Lower lobe of right lung (tissue), 2 donors: Measurements from ENCODE around the gene TSKS. TPM values are rescaled to one million over a fixed set of nuclear protein-coding genes. Genes with fewer than 3 reads are reported as not detected.
A peak's percentile ranks its signal among the peaks of the same experiment; 100 is the strongest.

Experiments used
- ATAC-seq, 2 donors: fragments of 200-7000 bp; cut with Tn5 transposase; one replicate each; pipeline ENCODE4 v1.9.1; 2020 to 2022; ENCODE audit warnings: mild to moderate bottlenecking in 2 of 2, moderate library complexity in 2 of 2
- DNase-seq: peaks from one replicate; pipeline ENCODE4 v3.0.0-alpha.2; 2020
- H3K27ac ChIP-seq: fragments of 200-600 bp; one replicate; pipeline ENCODE4 v1.8.0; 2022
- H3K27me3 ChIP-seq: fragments of 200-600 bp; one replicate; pipeline ENCODE4 v1.8.0; 2022; ENCODE audit warnings: low read depth
- H3K36me3 ChIP-seq: fragments of 200-600 bp; one replicate; pipeline ENCODE4 v1.8.0; 2022; ENCODE audit warnings: mild to moderate bottlenecking
- H3K4me1 ChIP-seq: fragments of 200-600 bp; one replicate; pipeline ENCODE4 v1.8.0; 2022
- H3K4me3 ChIP-seq: fragments of 200-600 bp; one replicate; pipeline ENCODE4 v1.8.0; 2022; ENCODE audit warnings: mild to moderate bottlenecking
- H3K9me3 ChIP-seq: fragments of 200-600 bp; one replicate; pipeline ENCODE4 v1.8.0; 2022
- intact Hi-C: fragments of 100-400 bp; cut with DNase I; formaldehyde crosslinking; loops from one replicate; pipeline ENCODE4 v1.11.0; 2022
- total RNA-seq: library from RNA; stranded (reverse); fragmentation: NEBNext Ultra II Directional; extraction: Animal tissue kit (Norgen Biotek cat#: 25700); gene quantifications from one replicate; pipeline ENCODE4 v1.2.1, GENCODE V29; 2021
- TF ChIP-seq, protein P1 (sequence below): fragments of 200-600 bp; IDR thresholded peaks from one replicate; pipeline ENCODE4 v1.8.0; 2022; ENCODE audit warnings: antibody characterized with exemption, mild to moderate bottlenecking
- donor health status: DM: no; HTN: yes; CAD: no; lungs with severe emphysema.

The TSKS gene
- total RNA-seq, 1 donor from 2014 or later: 1.2 TPM

DNA sequence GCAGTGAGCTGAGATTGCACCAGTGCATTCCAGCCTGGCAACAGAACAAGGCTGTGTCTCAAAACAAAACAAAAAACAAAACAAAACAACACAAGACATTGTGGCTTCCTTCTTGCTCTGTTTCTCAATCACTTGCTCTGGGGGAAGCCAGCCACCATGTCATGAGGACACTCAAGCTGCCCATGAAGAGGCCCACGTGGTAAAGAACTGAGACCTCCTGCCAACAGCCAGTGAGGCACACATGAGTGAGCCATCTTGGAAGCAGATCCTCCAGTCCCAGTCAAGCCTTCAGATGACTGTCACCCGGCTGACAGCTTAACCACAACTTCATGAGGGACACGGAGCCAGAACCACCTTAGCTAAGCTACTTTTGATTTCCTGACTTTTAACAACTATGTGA, 47.0 kb downstream of the TSKS start:
- Histone ChIP-seq H3K36me3 (no peaks in the 10 kb centered on the region), H3K4me1 (peaks cover 5% of the 10 kb centered on the region), H3K4me3 (no peak overlapping the region), H3K9me3 (no peaks in the 10 kb centered on the region), H3K27me3 (no peaks in the 10 kb centered on the region), H3K27ac (no peak overlapping the region)
- no peak for DNase-seq
- intact Hi-C loops: no loop called here
- TF ChIP-seq, protein P1, sequence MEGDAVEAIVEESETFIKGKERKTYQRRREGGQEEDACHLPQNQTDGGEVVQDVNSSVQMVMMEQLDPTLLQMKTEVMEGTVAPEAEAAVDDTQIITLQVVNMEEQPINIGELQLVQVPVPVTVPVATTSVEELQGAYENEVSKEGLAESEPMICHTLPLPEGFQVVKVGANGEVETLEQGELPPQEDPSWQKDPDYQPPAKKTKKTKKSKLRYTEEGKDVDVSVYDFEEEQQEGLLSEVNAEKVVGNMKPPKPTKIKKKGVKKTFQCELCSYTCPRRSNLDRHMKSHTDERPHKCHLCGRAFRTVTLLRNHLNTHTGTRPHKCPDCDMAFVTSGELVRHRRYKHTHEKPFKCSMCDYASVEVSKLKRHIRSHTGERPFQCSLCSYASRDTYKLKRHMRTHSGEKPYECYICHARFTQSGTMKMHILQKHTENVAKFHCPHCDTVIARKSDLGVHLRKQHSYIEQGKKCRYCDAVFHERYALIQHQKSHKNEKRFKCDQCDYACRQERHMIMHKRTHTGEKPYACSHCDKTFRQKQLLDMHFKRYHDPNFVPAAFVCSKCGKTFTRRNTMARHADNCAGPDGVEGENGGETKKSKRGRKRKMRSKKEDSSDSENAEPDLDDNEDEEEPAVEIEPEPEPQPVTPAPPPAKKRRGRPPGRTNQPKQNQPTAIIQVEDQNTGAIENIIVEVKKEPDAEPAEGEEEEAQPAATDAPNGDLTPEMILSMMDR: no peak
- ATAC-seq: no peak

DNA sequence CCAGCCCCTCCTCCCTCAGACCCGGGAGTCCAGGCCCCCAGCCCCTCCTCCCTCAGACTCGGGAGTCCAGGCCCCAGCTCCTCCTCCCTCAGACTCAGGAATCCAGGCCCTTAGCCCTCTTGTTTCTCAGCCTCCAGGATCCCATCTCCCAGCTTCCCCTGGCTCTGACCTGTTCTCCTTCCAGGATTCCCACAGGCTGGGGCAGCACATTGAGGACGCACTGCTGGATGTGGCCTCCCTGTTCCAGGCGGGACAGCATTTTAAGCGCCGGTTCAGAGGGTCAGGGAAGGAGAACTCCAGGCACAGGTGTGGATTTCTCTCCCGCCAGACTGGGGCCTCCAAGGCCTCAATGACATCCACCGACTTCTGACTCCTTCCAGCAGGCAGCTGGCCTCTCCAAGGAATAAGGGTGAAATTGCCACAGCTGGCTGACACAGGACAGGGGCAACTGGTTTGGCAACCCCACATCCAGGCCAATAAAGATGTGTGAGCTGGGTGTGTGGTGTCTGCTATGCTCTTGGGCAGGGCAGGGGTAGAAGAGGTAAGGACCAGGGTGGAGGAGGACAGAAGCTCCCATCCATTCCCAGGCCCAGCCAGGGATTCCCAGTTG, 49.8 kb downstream of the TSKS start:
- Histone ChIP-seq H3K27me3 (no peaks in the 10 kb centered on the region), H3K4me1 (peaks cover 4% of the 10 kb centered on the region), H3K27ac (no peak overlapping the region), H3K4me3 (no peak overlapping the region), H3K9me3 (no peaks in the 10 kb centered on the region), H3K36me3 (no peaks in the 10 kb centered on the region)
- ATAC-seq: no peak
- TF ChIP-seq, protein P1: no peak
- intact Hi-C loops: no loop called here
- no peak for DNase-seq

DNA sequence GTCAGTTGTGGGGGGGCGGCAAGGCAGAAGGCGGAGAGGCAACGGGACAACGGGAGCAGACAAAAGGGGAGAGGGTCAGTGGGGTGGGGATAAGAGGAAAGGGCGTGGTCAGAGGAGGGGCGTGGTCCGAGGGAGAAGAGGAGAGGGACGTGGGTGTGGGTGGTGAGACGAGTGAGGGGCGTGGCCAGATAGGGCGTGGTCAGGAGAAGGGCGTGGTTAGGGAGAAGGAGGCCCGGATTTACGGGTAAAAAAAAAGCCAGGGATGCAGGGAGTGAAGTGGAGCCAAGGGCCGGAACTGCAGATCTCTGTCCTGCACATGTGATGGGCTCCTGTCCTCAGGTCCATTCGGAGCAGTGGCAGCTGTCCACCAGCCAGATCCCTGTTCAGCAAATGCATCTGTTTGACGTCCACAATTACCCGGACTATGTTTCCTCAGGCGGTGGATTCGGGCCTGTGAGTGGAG, 50.7 kb downstream of the TSKS start:
- Histone ChIP-seq H3K27me3 (no peaks in the 10 kb centered on the region), H3K4me3 (no peak overlapping the region), H3K27ac (no peak overlapping the region), H3K4me1 (no peaks in the 10 kb centered on the region), H3K36me3 (no peaks in the 10 kb centered on the region), H3K9me3 (no peaks in the 10 kb centered on the region)
- TF ChIP-seq, protein P1: no peak
- intact Hi-C loops: no loop called here
- ATAC-seq: peak in 1 of 2 donors; percentile 26
- no peak for DNase-seq

DNA sequence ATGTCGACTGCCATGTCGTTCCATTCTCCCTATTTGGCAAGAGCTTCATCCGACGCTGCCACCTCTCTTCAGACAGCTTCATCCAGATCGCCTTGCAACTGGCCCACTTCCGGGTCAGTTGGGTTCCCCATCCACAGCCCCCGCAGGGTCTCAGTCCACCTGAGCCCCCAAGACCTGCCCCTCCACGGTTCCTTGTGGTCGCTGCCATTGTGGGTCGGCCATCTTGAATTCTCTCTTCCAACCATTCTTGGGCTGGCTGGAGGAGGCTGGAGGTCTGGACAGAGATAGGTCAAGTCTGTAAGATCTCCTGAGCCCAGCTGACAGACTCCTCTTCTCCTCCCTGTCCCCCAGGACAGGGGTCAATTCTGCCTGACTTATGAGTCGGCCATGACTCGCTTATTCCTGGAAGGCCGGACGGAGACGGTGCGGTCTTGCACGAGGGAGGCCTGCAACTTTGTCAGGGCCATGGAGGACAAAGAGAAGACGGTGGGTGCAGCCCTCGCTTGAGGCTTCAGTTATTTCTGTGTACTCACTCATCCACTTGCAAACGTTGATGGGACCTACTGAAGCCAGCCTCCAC, 52.6 kb downstream of the TSKS start:
- intact Hi-C loops: no loop called here
- Histone ChIP-seq H3K9me3 (no peaks in the 10 kb centered on the region), H3K27ac (no peak overlapping the region), H3K27me3 (no peaks in the 10 kb centered on the region), H3K4me3 (no peak overlapping the region), H3K4me1 (no peaks in the 10 kb centered on the region), H3K36me3 (no peaks in the 10 kb centered on the region)
- ATAC-seq: no peak
- TF ChIP-seq, protein P1: no peak
- no peak for DNase-seq

DNA sequence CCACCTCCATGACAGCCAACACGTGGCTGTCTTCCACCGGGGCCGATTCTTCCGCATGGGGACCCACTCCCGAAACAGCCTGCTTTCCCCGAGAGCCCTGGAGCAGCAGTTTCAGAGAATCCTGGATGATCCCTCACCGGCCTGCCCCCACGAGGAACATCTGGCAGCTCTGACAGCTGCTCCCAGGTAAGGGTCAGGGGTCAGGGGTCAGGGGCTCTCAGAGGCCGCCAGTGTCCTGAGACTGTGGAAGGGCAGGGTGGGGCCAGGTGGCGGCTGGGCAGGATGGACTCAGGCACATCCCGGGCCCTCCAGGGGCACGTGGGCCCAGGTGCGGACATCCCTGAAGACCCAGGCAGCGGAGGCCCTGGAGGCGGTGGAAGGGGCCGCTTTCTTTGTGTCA, 57.2 kb downstream of the TSKS start:
- intact Hi-C loops: no loop called here
- TF ChIP-seq, protein P1: no peak
- H3K4me3 ChIP-seq: no peak overlapping the region
- H3K4me1 ChIP-seq: no peaks in the 10 kb centered on the region
- no peak overlapping the region for H3K27ac ChIP-seq
- H3K36me3 ChIP-seq: no peaks in the 10 kb centered on the region
- ATAC-seq: peak in 1 of 2 donors; percentile 29
- peaks cover 5% of the 10 kb centered on the region for H3K27me3 ChIP-seq
- H3K9me3 ChIP-seq: no peaks in the 10 kb centered on the region
- DNase-seq: no peak
